ENCODE results near the gene KRT9. TPM values are rescaled to one million over a fixed set of nuclear protein-coding genes. Genes with fewer than 3 reads are reported as not detected.

The KRT9 gene
- total RNA-seq, 6 experiments from 2014 or later = not detected

- Histone ChIP-seq H3K36me3 (no peaks in the 10 kb centered on the region), H3K9me3 (no peaks in the 10 kb centered on the region), H3K4me1 (no peaks in the 10 kb centered on the region), H3K27ac (no peak overlapping the region), H3K27me3 (peaks cover 0 to 8% of the 10 kb centered on the region in 2 donors), H3K4me3 (no peak overlapping the region)
- 40% methylated on average over 1 of the region's 1 CpG for WGBS (ENCODE audit: insufficient coverage, low coverage, low lambda C conversion rate, missing lambda C conversion rate)
- DNase-seq (no peak), ATAC-seq (no peak)
- intact Hi-C loops (cut with DNase I) = no loop called here
- TF ChIP-seq CTCF (IDR thresholded peaks at IDR 0.05) = no peak
Observed at GRCh38 chr17:41531993-41532392, 39.9 kb downstream of the KRT9 start.

GRCh38 chr17:41530062-41531048 lies 41.5 kb downstream of the KRT9 start:
- no peak for TF ChIP-seq POLR2A (IDR thresholded peaks at IDR 0.05)
- no peak for TF ChIP-seq CTCF (IDR thresholded peaks at IDR 0.05)
- no peaks in the 10 kb centered on the region for H3K9me3 ChIP-seq
- no peak overlapping the region for H3K4me3 ChIP-seq
- peaks cover 0 to 8% of the 10 kb centered on the region in 2 donors for H3K27me3 ChIP-seq
- DNase-seq (no peak), ATAC-seq (peak in 1 of 4 donors; percentile 14)
- no peaks in the 10 kb centered on the region for H3K4me1 ChIP-seq
- 42% methylated on average over 6 of the region's 8 CpGs for WGBS (ENCODE audit: insufficient coverage, low coverage, low lambda C conversion rate, missing lambda C conversion rate)
- no peaks in the 10 kb centered on the region for H3K36me3 ChIP-seq
- no peak overlapping the region for H3K27ac ChIP-seq
- intact Hi-C loops (cut with DNase I) = no loop called here

- 58% methylated on average over 5 of the region's 5 CpGs for WGBS (ENCODE audit: insufficient coverage, low coverage, low lambda C conversion rate, missing lambda C conversion rate)
- no peaks in the 10 kb centered on the region for H3K4me1 ChIP-seq
- H3K27ac ChIP-seq = no peak overlapping the region
- no peaks in the 10 kb centered on the region for H3K9me3 ChIP-seq
- H3K4me3 ChIP-seq = no peak overlapping the region
- intact Hi-C loops (cut with DNase I) = no loop called here
- ATAC-seq = no peak
- peaks cover 0 to 8% of the 10 kb centered on the region in 2 donors for H3K27me3 ChIP-seq
- DNase-seq = no peak
- H3K36me3 ChIP-seq = no peaks in the 10 kb centered on the region
- no peak for TF ChIP-seq CTCF (IDR thresholded peaks at IDR 0.05)
- TF ChIP-seq POLR2A (IDR thresholded peaks at IDR 0.05) = no peak
Observed at GRCh38 chr17:41529491-41529915, 42.4 kb downstream of the KRT9 start.

- Histone ChIP-seq H3K9me3 (no peaks in the 10 kb centered on the region), H3K4me3 (no peak overlapping the region), H3K36me3 (no peaks in the 10 kb centered on the region), H3K4me1 (no peaks in the 10 kb centered on the region), H3K27ac (no peak overlapping the region), H3K27me3 (peaks cover 0 to 8% of the 10 kb centered on the region in 2 donors)
- WGBS (ENCODE audit: insufficient coverage, low coverage, low lambda C conversion rate, missing lambda C conversion rate) = 38% methylated on average over 4 of the region's 10 CpGs
- ATAC-seq (no peak), DNase-seq (no peak)
- TF ChIP-seq POLR2A (IDR thresholded peaks at IDR 0.05) (no peak), CTCF (IDR thresholded peaks at IDR 0.05) (no peak)
- intact Hi-C loops (cut with DNase I) = no loop called here
Observed at GRCh38 chr17:41528959-41529353, 42.9 kb downstream of the KRT9 start.

Data from right lobe of liver (tissue), 6 donors.